ENCODE measurements around the gene RAB28.

The RAB28 gene

GRCh38 chr4:13364172-13364571 lies 120.0 kb downstream of the RAB28 start:
- H3K27me3 ChIP-seq (ENCODE audit: insufficient read depth, low read length) = no peaks in the 10 kb centered on the region
- no peak overlapping the region for H3K4me3 ChIP-seq (ENCODE audit: low read length)
- H3K4me1 ChIP-seq (ENCODE audit: insufficient read depth, low read length) = no peaks in the 10 kb centered on the region; the same call in 1 of the 2 replicates
- no peak overlapping the region for H3K9ac ChIP-seq (ENCODE audit: low read depth, low read length)
- no peak overlapping the region for H3K27ac ChIP-seq (ENCODE audit: low read length)
- no peaks in the 10 kb centered on the region for H3K9me3 ChIP-seq (ENCODE audit: insufficient read depth, low read depth, low read length)
- no peaks in the 10 kb centered on the region for H3K36me3 ChIP-seq (ENCODE audit: insufficient read depth, low read depth, low read length)

- Histone ChIP-seq H3K27me3 (ENCODE audit: insufficient read depth, low read length) (no peaks in the 10 kb centered on the region), H3K4me1 (ENCODE audit: insufficient read depth, low read length) (no peaks in the 10 kb centered on the region; the same call in 1 of the 2 replicates), H3K27ac (ENCODE audit: low read length) (no peak overlapping the region), H3K9ac (ENCODE audit: low read depth, low read length) (no peak overlapping the region), H3K36me3 (ENCODE audit: insufficient read depth, low read depth, low read length) (no peaks in the 10 kb centered on the region), H3K4me3 (ENCODE audit: low read length) (no peak overlapping the region), H3K9me3 (ENCODE audit: insufficient read depth, low read depth, low read length) (no peaks in the 10 kb centered on the region)
These were observed 124.3 kb downstream of the RAB28 start for GRCh38 chr4:13359809-13360208.

GRCh38 chr4:13355111-13355880 lies 128.8 kb downstream of the RAB28 start:
- no peaks in the 10 kb centered on the region for H3K4me1 ChIP-seq (ENCODE audit: insufficient read depth, low read length)
- no peak overlapping the region for H3K27ac ChIP-seq (ENCODE audit: low read length)
- H3K27me3 ChIP-seq (ENCODE audit: insufficient read depth, low read length) = no peaks in the 10 kb centered on the region
- no peak overlapping the region for H3K4me3 ChIP-seq (ENCODE audit: low read length)
- H3K9me3 ChIP-seq (ENCODE audit: insufficient read depth, low read depth, low read length) = no peaks in the 10 kb centered on the region
- H3K9ac ChIP-seq (ENCODE audit: low read depth, low read length) = no peak overlapping the region
- no peaks in the 10 kb centered on the region for H3K36me3 ChIP-seq (ENCODE audit: insufficient read depth, low read depth, low read length)

GRCh38 chr4:13349096-13349495 lies 135.0 kb downstream of the RAB28 start:
- Histone ChIP-seq H3K27ac (ENCODE audit: low read length) (no peak overlapping the region), H3K4me1 (ENCODE audit: insufficient read depth, low read length) (no peaks in the 10 kb centered on the region), H3K9me3 (ENCODE audit: insufficient read depth, low read depth, low read length) (no peaks in the 10 kb centered on the region), H3K27me3 (ENCODE audit: insufficient read depth, low read length) (no peaks in the 10 kb centered on the region), H3K36me3 (ENCODE audit: insufficient read depth, low read depth, low read length) (no peaks in the 10 kb centered on the region), H3K9ac (ENCODE audit: low read depth, low read length) (no peak overlapping the region), H3K4me3 (ENCODE audit: low read length) (no peak overlapping the region)

GRCh38 chr4:13348216-13348615 lies 135.9 kb downstream of the RAB28 start:
- H3K4me3 ChIP-seq (ENCODE audit: low read length) = no peak overlapping the region
- H3K9me3 ChIP-seq (ENCODE audit: insufficient read depth, low read depth, low read length) = no peaks in the 10 kb centered on the region
- H3K9ac ChIP-seq (ENCODE audit: low read depth, low read length) = no peak overlapping the region
- H3K4me1 ChIP-seq (ENCODE audit: insufficient read depth, low read length) = no peaks in the 10 kb centered on the region
- H3K27me3 ChIP-seq (ENCODE audit: insufficient read depth, low read length) = no peaks in the 10 kb centered on the region
- no peaks in the 10 kb centered on the region for H3K36me3 ChIP-seq (ENCODE audit: insufficient read depth, low read depth, low read length)
- no peak overlapping the region for H3K27ac ChIP-seq (ENCODE audit: low read length)

- no peaks in the 10 kb centered on the region for H3K27me3 ChIP-seq (ENCODE audit: insufficient read depth, low read length)
- no peaks in the 10 kb centered on the region for H3K9me3 ChIP-seq (ENCODE audit: insufficient read depth, low read depth, low read length)
- H3K4me3 ChIP-seq (ENCODE audit: low read length) = no peak overlapping the region
- H3K27ac ChIP-seq (ENCODE audit: low read length) = no peak overlapping the region
- H3K36me3 ChIP-seq (ENCODE audit: insufficient read depth, low read depth, low read length) = no peaks in the 10 kb centered on the region
- H3K4me1 ChIP-seq (ENCODE audit: insufficient read depth, low read length) = no peaks in the 10 kb centered on the region
- H3K9ac ChIP-seq (ENCODE audit: low read depth, low read length) = no peak overlapping the region
These were observed 136.5 kb downstream of the RAB28 start for GRCh38 chr4:13347517-13348125.

GRCh38 chr4:13344216-13344615 lies 139.9 kb downstream of the RAB28 start:
- Histone ChIP-seq H3K36me3 (ENCODE audit: insufficient read depth, low read depth, low read length) (no peaks in the 10 kb centered on the region), H3K9me3 (ENCODE audit: insufficient read depth, low read depth, low read length) (no peaks in the 10 kb centered on the region), H3K27ac (ENCODE audit: low read length) (no peak overlapping the region), H3K4me1 (ENCODE audit: insufficient read depth, low read length) (no peaks in the 10 kb centered on the region; the same call in 1 of the 2 replicates), H3K27me3 (ENCODE audit: insufficient read depth, low read length) (no peaks in the 10 kb centered on the region), H3K9ac (ENCODE audit: low read depth, low read length) (no peak overlapping the region), H3K4me3 (ENCODE audit: low read length) (no peak overlapping the region)

GRCh38 chr4:13340672-13341071 lies 143.5 kb downstream of the RAB28 start:
- no peaks in the 10 kb centered on the region for H3K36me3 ChIP-seq (ENCODE audit: insufficient read depth, low read depth, low read length)
- H3K27me3 ChIP-seq (ENCODE audit: insufficient read depth, low read length) = no peaks in the 10 kb centered on the region
- H3K9me3 ChIP-seq (ENCODE audit: insufficient read depth, low read depth, low read length) = no peaks in the 10 kb centered on the region
- H3K27ac ChIP-seq (ENCODE audit: low read length) = no peak overlapping the region
- H3K4me1 ChIP-seq (ENCODE audit: insufficient read depth, low read length) = no peaks in the 10 kb centered on the region; the same call in 1 of the 2 replicates
- no peak overlapping the region for H3K4me3 ChIP-seq (ENCODE audit: low read length)
- H3K9ac ChIP-seq (ENCODE audit: low read depth, low read length) = no peak overlapping the region

GRCh38 chr4:13331827-13332226 lies 152.3 kb downstream of the RAB28 start:
- Histone ChIP-seq H3K9ac (ENCODE audit: low read depth, low read length) (no peak overlapping the region), H3K36me3 (ENCODE audit: insufficient read depth, low read depth, low read length) (no peaks in the 10 kb centered on the region), H3K9me3 (ENCODE audit: insufficient read depth, low read depth, low read length) (no peaks in the 10 kb centered on the region), H3K4me1 (ENCODE audit: insufficient read depth, low read length) (no peaks in the 10 kb centered on the region), H3K27me3 (ENCODE audit: insufficient read depth, low read length) (no peaks in the 10 kb centered on the region), H3K4me3 (ENCODE audit: low read length) (no peak overlapping the region), H3K27ac (ENCODE audit: low read length) (no peak overlapping the region)

GRCh38 chr4:13329963-13330362 lies 154.2 kb downstream of the RAB28 start:
- Histone ChIP-seq H3K27ac (ENCODE audit: low read length) (no peak overlapping the region), H3K4me3 (ENCODE audit: low read length) (no peak overlapping the region), H3K27me3 (ENCODE audit: insufficient read depth, low read length) (no peaks in the 10 kb centered on the region), H3K9ac (ENCODE audit: low read depth, low read length) (no peak overlapping the region), H3K4me1 (ENCODE audit: insufficient read depth, low read length) (no peaks in the 10 kb centered on the region), H3K9me3 (ENCODE audit: insufficient read depth, low read depth, low read length) (no peaks in the 10 kb centered on the region), H3K36me3 (ENCODE audit: insufficient read depth, low read depth, low read length) (no peaks in the 10 kb centered on the region)

GRCh38 chr4:13329340-13329850 lies 154.7 kb downstream of the RAB28 start:
- H3K4me1 ChIP-seq (ENCODE audit: insufficient read depth, low read length) = no peaks in the 10 kb centered on the region; the same call in 1 of the 2 replicates
- H3K9ac ChIP-seq (ENCODE audit: low read depth, low read length) = no peak overlapping the region
- no peak overlapping the region for H3K27ac ChIP-seq (ENCODE audit: low read length)
- H3K36me3 ChIP-seq (ENCODE audit: insufficient read depth, low read depth, low read length) = no peaks in the 10 kb centered on the region
- no peak overlapping the region for H3K4me3 ChIP-seq (ENCODE audit: low read length)
- no peaks in the 10 kb centered on the region for H3K9me3 ChIP-seq (ENCODE audit: insufficient read depth, low read depth, low read length)
- H3K27me3 ChIP-seq (ENCODE audit: insufficient read depth, low read length) = no peaks in the 10 kb centered on the region

GRCh38 chr4:13328591-13328990 lies 155.5 kb downstream of the RAB28 start:
- Histone ChIP-seq H3K4me3 (ENCODE audit: low read length) (no peak overlapping the region), H3K27ac (ENCODE audit: low read length) (no peak overlapping the region), H3K4me1 (ENCODE audit: insufficient read depth, low read length) (peaks cover 7% of the 10 kb centered on the region; the same call in 1 of the 2 replicates), H3K9me3 (ENCODE audit: insufficient read depth, low read depth, low read length) (no peaks in the 10 kb centered on the region), H3K27me3 (ENCODE audit: insufficient read depth, low read length) (no peaks in the 10 kb centered on the region), H3K9ac (ENCODE audit: low read depth, low read length) (no peak overlapping the region), H3K36me3 (ENCODE audit: insufficient read depth, low read depth, low read length) (no peaks in the 10 kb centered on the region)
